ENCODE measurements around the gene CDC14A. TPM values are rescaled to one million over a fixed set of nuclear protein-coding genes. Genes with fewer than 3 reads are reported as not detected.

CDC14A gene
- total and polyA plus RNA-seq, 2 of the 8 experiments (the other 6 are each of a cell fraction or from before 2014, with no cell fraction given), result 3.2 to 8.9 TPM

GRCh38 chr1:100567062-100567461 is 214.8 kb downstream of the CDC14A start:
- 0% methylated on average over 1 of the region's 1 CpG; no CpG with 5 or more reads in 1 of the 2 experiments for WGBS, 2 experiments (ENCODE audit: extremely low coverage in 1 of 2, insufficient coverage in 1 of 2, insufficient read length in 1 of 2, insufficient replicate concordance in 2 of 2, low coverage in 1 of 2, low lambda C conversion rate in 2 of 2, missing lambda C conversion rate in 1 of 2)
- DNase-seq (ENCODE audit: low read depth in 1 of 2, low spot score in 2 of 2) (no peak), FAIRE-seq (no peak)
- Histone ChIP-seq H2BK20ac (ENCODE audit: low read length) (no peak overlapping the region), H2BK12ac (ENCODE audit: low read depth, low read length) (no peak overlapping the region), H3K23me2 (ENCODE audit: low read depth, low read length) (no peaks in the 10 kb centered on the region), H2AK5ac (ENCODE audit: low read depth, low read length) (no peak overlapping the region), H4K5ac (ENCODE audit: insufficient read length, low read depth, low read length) (no peak overlapping the region), H2AFZ (ENCODE audit: low read length) (no peak overlapping the region), H3K9me3 (ENCODE audit: insufficient read depth in 2 of 2, low read depth in 1 of 2, low read length in 1 of 2) (no peaks in the 10 kb centered on the region), H4K20me1 (replicated peaks in 1 of 2; ENCODE audit: control insufficient read depth in 1 of 2, insufficient read depth in 2 of 2, low read length in 2 of 2) (no peaks in the 10 kb centered on the region), H3K18ac (ENCODE audit: extremely low read depth, low read length) (no peak overlapping the region), H3K9ac (replicated peaks in 1 of 4; ENCODE audit: extremely low read depth in 1 of 4, low read depth in 3 of 4, low read length in 3 of 4) (no peak overlapping the region), H2BK120ac (replicated peaks; ENCODE audit: low read depth, low read length) (no peak overlapping the region), H2BK5ac (ENCODE audit: low read depth, low read length) (no peak overlapping the region), H3K27me3 (replicated peaks in 1 of 4; ENCODE audit: control insufficient read depth in 3 of 4, extremely low read depth in 1 of 4, insufficient read depth in 3 of 4, low read length in 3 of 4) (no peaks in the 10 kb centered on the region), H3K4me2 (ENCODE audit: insufficient read depth in 1 of 2, low read depth in 2 of 2, low read length in 2 of 2) (no peak overlapping the region), H3K4me3 (ENCODE audit: extremely low read depth in 1 of 4, insufficient read depth in 2 of 4, low read depth in 3 of 4, low read length in 4 of 4) (no peak overlapping the region), H3K23ac (ENCODE audit: insufficient read length) (no peak overlapping the region), H3K27ac (ENCODE audit: low read depth, low read length) (no peak overlapping the region), H3K14ac (ENCODE audit: insufficient read length) (no peak overlapping the region), H4K8ac (ENCODE audit: extremely low read depth, insufficient read depth, low read length) (no peak overlapping the region), H3K36me3 (ENCODE audit: control insufficient read depth in 2 of 4, insufficient read depth in 4 of 4, low read length in 3 of 4) (no peaks in the 10 kb centered on the region), H2BK15ac (ENCODE audit: low read length) (no peak overlapping the region), H3K56ac (replicated peaks; ENCODE audit: insufficient read length, low read depth, low read length) (no peak overlapping the region), H3K79me1 (ENCODE audit: low read depth, low read length) (no peaks in the 10 kb centered on the region), H3K4me1 (replicated peaks in 1 of 4; ENCODE audit: control insufficient read depth in 3 of 4, insufficient read depth in 4 of 4, low read length in 3 of 4) (no peaks in the 10 kb centered on the region), H3K4ac (replicated peaks; ENCODE audit: insufficient read length, low read depth, low read length) (no peak overlapping the region), H3K79me2 (ENCODE audit: control insufficient read depth in 1 of 2, insufficient read depth in 2 of 2, low read length in 2 of 2) (no peaks in the 10 kb centered on the region), H4K91ac (replicated peaks; ENCODE audit: insufficient read length, low read length) (no peak overlapping the region)
- CTCF ChIA-PET (ENCODE audit: partially characterized antibody), result no interaction called here
- TF ChIP-seq SRF (IDR thresholded peaks at IDR 0.05; ENCODE audit: low read depth, low read length), result no peak
- TF ChIP-seq JUN (IDR thresholded peaks at IDR 0.05; ENCODE audit: low read depth, low read length), result no peak
- TF ChIP-seq CTCF (IDR thresholded peaks at IDR 0.05; ENCODE audit: control extremely low read depth in 1 of 3, insufficient read depth in 1 of 3, low read depth in 1 of 3, low read length in 3 of 3), result no peak
- TF ChIP-seq KDM1A (IDR thresholded peaks at IDR 0.05; ENCODE audit: borderline replicate concordance, low read length), result no peak
- no peak for TF ChIP-seq SP4 (IDR thresholded peaks at IDR 0.05; ENCODE audit: low read length)
- TF ChIP-seq SUZ12 (IDR thresholded peaks at IDR 0.05; ENCODE audit: low read length), result no peak
- TF ChIP-seq ZNF274 (IDR thresholded peaks at IDR 0.05; ENCODE audit: borderline replicate concordance, extremely low read depth, low read length), result no peak
- no peak for TF ChIP-seq TAF7 (optimal IDR thresholded peaks at IDR 0.05; ENCODE audit: borderline replicate concordance, low read depth, low read length)
- TF ChIP-seq POLR2A (IDR thresholded peaks at IDR 0.05; ENCODE audit: control extremely low read depth in 1 of 2, low read depth in 2 of 2, low read length in 2 of 2), result no peak
- no peak for TF ChIP-seq BCL11A (IDR thresholded peaks at IDR 0.05; ENCODE audit: low read depth in 2 of 2, low read length in 2 of 2)
- TF ChIP-seq CBX8 (IDR thresholded peaks at IDR 0.05; ENCODE audit: borderline replicate concordance, low read depth, low read length), result no peak
- no peak for TF ChIP-seq SAP30 (IDR thresholded peaks at IDR 0.05; ENCODE audit: insufficient read depth, insufficient replicate concordance, low read length)
- POLR2A ChIA-PET (ENCODE audit: partially characterized antibody), result no interaction called here

Measured in H1 (cell line).